WTC11 (cell line): ENCODE measurements around the gene IFT122.

Experiments used
- AFF4 ChIP-seq: sonication (generic); formaldehyde crosslinking; IDR thresholded peaks from 2 replicates; pipeline ENCODE4 v1.8.1; 2023; ENCODE audit warnings: mild to moderate bottlenecking, missing genetic modification reagents, borderline replicate concordance
- CTCF ChIP-seq: fragments of 200-600 bp; IDR thresholded peaks from 2 replicates; pipeline ENCODE4 v1.8.0; 2022; ENCODE audit warnings: antibody characterized with exemption
- ERG ChIP-seq: fragments of 250-450 bp; sonication (Bioruptor Pico); IDR thresholded peaks from 2 replicates; pipeline ENCODE4 v1.8.0; 2021; ENCODE audit warnings: mild to moderate bottlenecking
- GRHL2 ChIP-seq: fragments of 250-450 bp; sonication (Bioruptor Pico); IDR thresholded peaks from 2 replicates; pipeline ENCODE4 v1.8.0; 2022; ENCODE audit warnings: mild to moderate bottlenecking, moderate library complexity; ENCODE audit not compliant: insufficient replicate concordance, severe bottlenecking
- JAZF1 ChIP-seq: fragments of 250-450 bp; sonication (Bioruptor Pico); IDR thresholded peaks from 2 replicates; pipeline ENCODE4 v1.9.0; 2021; ENCODE audit warnings: moderate library complexity, mild to moderate bottlenecking, inconsistent platforms
- NFYB ChIP-seq: sonication (generic); formaldehyde crosslinking; conservative IDR thresholded peaks from 2 replicates; pipeline ENCODE4 v1.8.0; 2022; ENCODE audit warnings: low read depth, missing genetic modification reagents
- NR3C1 ChIP-seq: sonication (generic); formaldehyde crosslinking; conservative IDR thresholded peaks from 2 replicates; pipeline ENCODE4 v1.8.1; 2023; ENCODE audit warnings: low read depth, mild to moderate bottlenecking, missing genetic modification reagents
- TEAD1 ChIP-seq: sonication (generic); formaldehyde crosslinking; IDR thresholded peaks from 2 replicates; pipeline ENCODE4 v1.8.0; 2022; ENCODE audit warnings: mild to moderate bottlenecking, missing genetic modification reagents
- USF1 ChIP-seq: sonication (generic); formaldehyde crosslinking; IDR thresholded peaks from 2 replicates; pipeline ENCODE4 v1.8.0; 2022; ENCODE audit warnings: mild to moderate bottlenecking, missing genetic modification reagents
- ZNF121 ChIP-seq: sonication (generic); formaldehyde crosslinking; IDR thresholded peaks from 2 replicates; pipeline ENCODE4 v1.8.0; 2023; ENCODE audit warnings: missing genetic modification reagents

GRCh38 chr3:129425213-129425612, 14.8 kb upstream of the IFT122 start:
- TF ChIP-seq CTCF (no peak), TEAD1 (CRISPR knock-in tag) (no peak), ZNF121 (CRISPR knock-in tag) (no peak), NR3C1 (no peak), GRHL2 (CRISPR knock-in tag) (no peak), USF1 (CRISPR knock-in tag) (no peak), JAZF1 (CRISPR knock-in tag) (no peak), NFYB (CRISPR knock-in tag) (no peak), ERG (CRISPR knock-in tag) (no peak), AFF4 (CRISPR knock-in tag) (no peak)
